ENCODE measurements around the gene RAB13.

The RAB13 gene

GRCh38 chr1:153954826-153955225 lies 31.3 kb downstream of the RAB13 start:
- Histone ChIP-seq H3K9ac (ENCODE audit: low read length in 2 of 2) (no peak overlapping the region), H3K9me3 (ENCODE audit: control insufficient read depth in 2 of 2, low read length in 2 of 2) (no peaks in the 10 kb centered on the region), H3K27ac (ENCODE audit: low read length) (no peak overlapping the region), H3K36me3 (ENCODE audit: control insufficient read depth in 2 of 2, insufficient read depth in 2 of 2, low read length in 2 of 2) (peaks cover 34 to 42% of the 10 kb centered on the region in 2 donors), H3K4me3 (ENCODE audit: low read length in 2 of 2) (no peak overlapping the region), H3K27me3 (ENCODE audit: control insufficient read depth in 1 of 2, insufficient read depth in 2 of 2, low read length in 2 of 2) (no peaks in the 10 kb centered on the region), H3K4me1 (ENCODE audit: control insufficient read depth, insufficient read depth, low read length) (peaks cover 35% of the 10 kb centered on the region)

GRCh38 chr1:153953859-153954365 lies 32.2 kb downstream of the RAB13 start:
- no peak overlapping the region for H3K9ac ChIP-seq (ENCODE audit: low read length in 2 of 2)
- H3K4me1 ChIP-seq (ENCODE audit: control insufficient read depth, insufficient read depth, low read length) = peaks cover 29% of the 10 kb centered on the region
- peaks cover 39 to 43% of the 10 kb centered on the region in 2 donors for H3K36me3 ChIP-seq (ENCODE audit: control insufficient read depth in 2 of 2, insufficient read depth in 2 of 2, low read length in 2 of 2)
- H3K4me3 ChIP-seq (ENCODE audit: low read length in 2 of 2) = no peak overlapping the region
- H3K9me3 ChIP-seq (ENCODE audit: control insufficient read depth in 2 of 2, low read length in 2 of 2) = no peaks in the 10 kb centered on the region
- no peak overlapping the region for H3K27ac ChIP-seq (ENCODE audit: low read length)
- H3K27me3 ChIP-seq (ENCODE audit: control insufficient read depth in 1 of 2, insufficient read depth in 2 of 2, low read length in 2 of 2) = no peaks in the 10 kb centered on the region

GRCh38 chr1:153951801-153952200 lies 34.3 kb downstream of the RAB13 start:
- no peaks in the 10 kb centered on the region for H3K9me3 ChIP-seq (ENCODE audit: control insufficient read depth in 2 of 2, low read length in 2 of 2)
- no peak overlapping the region for H3K27ac ChIP-seq (ENCODE audit: low read length)
- H3K27me3 ChIP-seq (ENCODE audit: control insufficient read depth in 1 of 2, insufficient read depth in 2 of 2, low read length in 2 of 2) = no peaks in the 10 kb centered on the region
- H3K9ac ChIP-seq (ENCODE audit: low read length in 2 of 2) = no peak overlapping the region
- H3K36me3 ChIP-seq (ENCODE audit: control insufficient read depth in 2 of 2, insufficient read depth in 2 of 2, low read length in 2 of 2) = peaks cover 49 to 54% of the 10 kb centered on the region in 2 donors
- H3K4me3 ChIP-seq (ENCODE audit: low read length in 2 of 2) = no peak overlapping the region
- peaks cover 20% of the 10 kb centered on the region for H3K4me1 ChIP-seq (ENCODE audit: control insufficient read depth, insufficient read depth, low read length)

GRCh38 chr1:153951183-153951582 lies 35.0 kb downstream of the RAB13 start:
- no peak overlapping the region for H3K4me3 ChIP-seq (ENCODE audit: low read length in 2 of 2)
- H3K36me3 ChIP-seq (ENCODE audit: control insufficient read depth in 2 of 2, insufficient read depth in 2 of 2, low read length in 2 of 2) = peaks cover 49 to 54% of the 10 kb centered on the region in 2 donors
- no peaks in the 10 kb centered on the region for H3K9me3 ChIP-seq (ENCODE audit: control insufficient read depth in 2 of 2, low read length in 2 of 2)
- H3K27me3 ChIP-seq (ENCODE audit: control insufficient read depth in 1 of 2, insufficient read depth in 2 of 2, low read length in 2 of 2) = no peaks in the 10 kb centered on the region
- peaks cover 16% of the 10 kb centered on the region for H3K4me1 ChIP-seq (ENCODE audit: control insufficient read depth, insufficient read depth, low read length)
- no peak overlapping the region for H3K27ac ChIP-seq (ENCODE audit: low read length)
- no peak overlapping the region for H3K9ac ChIP-seq (ENCODE audit: low read length in 2 of 2)

- Histone ChIP-seq H3K27ac (ENCODE audit: low read length) (peak within 1 kb of the TSS; percentile 90), H3K4me1 (ENCODE audit: control insufficient read depth, insufficient read depth, low read length) (peaks cover 18% of the 10 kb centered on the region), H3K9ac (ENCODE audit: low read length in 2 of 2) (peak within 1 kb of the TSS; percentile 87 to 91), H3K9me3 (ENCODE audit: control insufficient read depth in 2 of 2, low read length in 2 of 2) (no peaks in the 10 kb centered on the region), H3K27me3 (ENCODE audit: control insufficient read depth in 1 of 2, insufficient read depth in 2 of 2, low read length in 2 of 2) (no peaks in the 10 kb centered on the region), H3K4me3 (ENCODE audit: low read length in 2 of 2) (peak within 1 kb of the TSS; percentile 85 to 89), H3K36me3 (ENCODE audit: control insufficient read depth in 2 of 2, insufficient read depth in 2 of 2, low read length in 2 of 2) (peaks cover 39 to 44% of the 10 kb centered on the region in 2 donors)
Measured at GRCh38 chr1:153946622-153947241, 39.4 kb downstream of the RAB13 start, which contains the start of gene DENND4B. Gene DENND4B, minus strand, starts transcription at chr1:153946718. Its CDS starts 2,344 bp downstream, at chr1:153944374.

GRCh38 chr1:153945795-153946621 lies 40.1 kb downstream of the RAB13 start:
- no peaks in the 10 kb centered on the region for H3K27me3 ChIP-seq (ENCODE audit: control insufficient read depth in 1 of 2, insufficient read depth in 2 of 2, low read length in 2 of 2)
- H3K9ac ChIP-seq (ENCODE audit: low read length in 2 of 2) = peak overlapping the region; percentile 87 to 91
- H3K27ac ChIP-seq (ENCODE audit: low read length) = peak overlapping the region; percentile 90
- H3K9me3 ChIP-seq (ENCODE audit: control insufficient read depth in 2 of 2, low read length in 2 of 2) = no peaks in the 10 kb centered on the region
- peaks cover 37 to 38% of the 10 kb centered on the region in 2 donors for H3K36me3 ChIP-seq (ENCODE audit: control insufficient read depth in 2 of 2, insufficient read depth in 2 of 2, low read length in 2 of 2)
- peak overlapping the region; percentile 85 to 89 for H3K4me3 ChIP-seq (ENCODE audit: low read length in 2 of 2)
- H3K4me1 ChIP-seq (ENCODE audit: control insufficient read depth, insufficient read depth, low read length) = peaks cover 18% of the 10 kb centered on the region

GRCh38 chr1:153945131-153945794 lies 40.9 kb downstream of the RAB13 start:
- peaks cover 21% of the 10 kb centered on the region for H3K4me1 ChIP-seq (ENCODE audit: control insufficient read depth, insufficient read depth, low read length)

GRCh38 chr1:153944827-153945117 lies 41.4 kb downstream of the RAB13 start:
- Histone ChIP-seq H3K27ac (ENCODE audit: low read length) (peak overlapping the region; percentile 90), H3K9me3 (ENCODE audit: control insufficient read depth in 2 of 2, low read length in 2 of 2) (no peaks in the 10 kb centered on the region), H3K9ac (ENCODE audit: low read length in 2 of 2) (peak overlapping the region; percentile 42 to 91), H3K4me3 (ENCODE audit: low read length in 2 of 2) (peak overlapping the region; percentile 85 to 89), H3K36me3 (ENCODE audit: control insufficient read depth in 2 of 2, insufficient read depth in 2 of 2, low read length in 2 of 2) (peaks cover 33 to 34% of the 10 kb centered on the region in 2 donors), H3K4me1 (ENCODE audit: control insufficient read depth, insufficient read depth, low read length) (peaks cover 22% of the 10 kb centered on the region), H3K27me3 (ENCODE audit: control insufficient read depth in 1 of 2, insufficient read depth in 2 of 2, low read length in 2 of 2) (no peaks in the 10 kb centered on the region)

More at GRCh38 chr1:153945131-153945794, 40.9 kb downstream of the RAB13 start:
- Histone ChIP-seq H3K36me3 (ENCODE audit: control insufficient read depth in 2 of 2, insufficient read depth in 2 of 2, low read length in 2 of 2) (peaks cover 33 to 38% of the 10 kb centered on the region in 2 donors), H3K27ac (ENCODE audit: low read length) (peak overlapping the region; percentile 90), H3K27me3 (ENCODE audit: control insufficient read depth in 1 of 2, insufficient read depth in 2 of 2, low read length in 2 of 2) (no peaks in the 10 kb centered on the region), H3K9ac (ENCODE audit: low read length in 2 of 2) (peak overlapping the region; percentile 87 to 91), H3K9me3 (ENCODE audit: control insufficient read depth in 2 of 2, low read length in 2 of 2) (no peaks in the 10 kb centered on the region), H3K4me3 (ENCODE audit: low read length in 2 of 2) (peak overlapping the region; percentile 85 to 89)

GRCh38 chr1:153944005-153944826 lies 41.9 kb downstream of the RAB13 start:
- peak overlapping the region in 1 of 2 donors; percentile 91 for H3K9ac ChIP-seq (ENCODE audit: low read length in 2 of 2)
- H3K4me1 ChIP-seq (ENCODE audit: control insufficient read depth, insufficient read depth, low read length) = peaks cover 22% of the 10 kb centered on the region
- peaks cover 31 to 38% of the 10 kb centered on the region in 2 donors for H3K36me3 ChIP-seq (ENCODE audit: control insufficient read depth in 2 of 2, insufficient read depth in 2 of 2, low read length in 2 of 2)
- peak overlapping the region; percentile 90 for H3K27ac ChIP-seq (ENCODE audit: low read length)
- H3K9me3 ChIP-seq (ENCODE audit: control insufficient read depth in 2 of 2, low read length in 2 of 2) = no peaks in the 10 kb centered on the region
- no peaks in the 10 kb centered on the region for H3K27me3 ChIP-seq (ENCODE audit: control insufficient read depth in 1 of 2, insufficient read depth in 2 of 2, low read length in 2 of 2)
- H3K4me3 ChIP-seq (ENCODE audit: low read length in 2 of 2) = peak overlapping the region; percentile 85 to 89

Data from stomach smooth muscle (tissue), 2 donors.